Right kidney (tissue), 1 donor: ENCODE data around the gene TBX5.

Experiments used
- DNase-seq: peaks from one replicate; pipeline ENCODE4 v3.0.0-alpha.2; 2016

TBX5 gene

GRCh38 chr12:114431902-114432301, 26.0 kb upstream of the TBX5 start:
- no peak for DNase-seq

- no peak for DNase-seq
These were observed 24.4 kb upstream of the TBX5 start for GRCh38 chr12:114430306-114430705.

GRCh38 chr12:114425031-114425626, 19.2 kb upstream of the TBX5 start:
- DNase-seq = no peak

GRCh38 chr12:114420944-114421335, 15.0 kb upstream of the TBX5 start:
- DNase-seq = no peak

- no peak for DNase-seq
These were observed 14.4 kb upstream of the TBX5 start for GRCh38 chr12:114420182-114420943.

GRCh38 chr12:114416028-114416427, 10.1 kb upstream of the TBX5 start:
- no peak for DNase-seq

- no peak for DNase-seq
These were observed 9.6 kb upstream of the TBX5 start for GRCh38 chr12:114415525-114415868.

- DNase-seq = no peak
These were observed 9.1 kb upstream of the TBX5 start for GRCh38 chr12:114414866-114415524.

- no peak for DNase-seq
These were observed 8.3 kb upstream of the TBX5 start for GRCh38 chr12:114414031-114414865.

- no peak for DNase-seq
These were observed 7.1 kb upstream of the TBX5 start for GRCh38 chr12:114412825-114413749.

GRCh38 chr12:114412307-114412706, 6.4 kb upstream of the TBX5 start:
- no peak for DNase-seq

- no peak for DNase-seq
These were observed 5.3 kb upstream of the TBX5 start for GRCh38 chr12:114411071-114411837.

GRCh38 chr12:114409852-114410600, 4.1 kb upstream of the TBX5 start:
- no peak for DNase-seq

GRCh38 chr12:114408886-114409851, 3.2 kb upstream of the TBX5 start:
- DNase-seq = peak; percentile 80

- no peak for DNase-seq
These were observed 2.5 kb upstream of the TBX5 start for GRCh38 chr12:114408471-114408885.

- no peak for DNase-seq
These were observed 2.0 kb upstream of the TBX5 start for GRCh38 chr12:114407842-114408411.

- DNase-seq = no peak
These were observed 1.3 kb upstream of the TBX5 start for GRCh38 chr12:114406984-114407841.
